NCI-H2171 (cell line): ENCODE measurements around the gene SRRD.

ENCODE experiments used
- DNase-seq: peaks from one replicate; lab custom pipeline; 2025; lab: John Stamatoyannopoulos, UW

The SRRD gene

GRCh38 chr22:26453216-26453615 lies 30.5 kb upstream of the SRRD start:
- DNase-seq: no peak

DNA sequence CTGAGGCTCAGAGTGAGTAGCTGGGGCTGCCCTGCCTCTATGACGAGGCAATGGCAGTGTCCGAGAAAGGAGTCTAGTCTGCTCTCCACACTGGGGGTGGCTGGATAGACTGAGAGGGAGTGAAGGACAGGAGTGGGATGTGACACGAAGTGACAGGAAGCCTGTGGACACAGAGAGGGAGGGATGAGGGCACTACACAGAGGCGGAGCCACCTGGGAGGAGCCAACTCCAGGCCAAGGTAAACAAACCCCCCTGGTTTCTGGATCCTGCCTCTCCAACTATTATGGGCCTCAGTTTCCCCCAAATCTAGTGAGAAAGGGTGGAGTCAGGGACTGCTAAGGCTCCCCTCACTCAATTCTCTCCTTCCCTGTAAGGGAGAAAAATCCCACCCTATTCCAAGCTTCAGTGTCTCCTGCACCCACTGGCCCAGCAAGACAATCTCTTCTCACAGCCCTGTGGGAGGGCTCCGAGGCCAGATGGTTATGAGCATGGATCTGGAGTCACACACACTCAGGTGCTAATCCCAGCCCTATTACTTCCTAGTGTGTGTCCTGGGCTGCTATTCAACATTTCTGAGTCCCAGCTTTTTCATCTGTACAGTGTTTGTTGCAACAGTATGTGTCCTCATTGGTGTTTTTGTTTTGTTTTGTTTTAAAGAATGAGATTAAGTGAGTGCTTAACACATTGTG lies 29.7 kb upstream of the SRRD start:
- no peak for DNase-seq

DNA sequence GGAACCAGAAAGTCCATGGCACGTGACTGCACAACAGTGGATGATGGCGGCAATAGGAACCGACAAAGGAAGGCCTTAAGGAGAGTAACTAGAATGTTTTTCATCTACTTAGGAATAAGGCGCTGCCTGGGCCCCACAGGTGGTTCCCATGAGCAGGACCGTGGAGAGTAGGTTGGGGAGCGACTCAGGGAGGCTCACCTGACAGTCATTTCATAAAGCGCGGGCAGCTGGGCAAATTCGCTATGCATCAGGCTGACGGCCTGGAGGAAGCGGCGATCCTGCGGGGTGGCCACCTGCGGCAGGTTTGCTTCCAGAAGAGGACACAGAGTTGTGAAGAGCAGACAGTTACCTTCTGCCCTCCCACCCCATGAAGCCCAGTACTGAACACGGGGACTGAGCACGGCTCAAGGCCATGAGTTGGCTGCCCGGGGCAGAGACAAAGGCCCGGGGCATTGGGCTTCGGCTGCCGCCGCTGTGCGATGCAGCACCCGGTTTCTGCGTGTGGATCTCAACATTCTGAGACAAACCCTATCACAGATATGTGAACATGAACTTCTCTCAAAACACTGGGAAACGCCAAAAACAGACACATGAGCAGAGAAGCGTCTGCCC lies 25.9 kb upstream of the SRRD start:
- DNase-seq: no peak

DNA sequence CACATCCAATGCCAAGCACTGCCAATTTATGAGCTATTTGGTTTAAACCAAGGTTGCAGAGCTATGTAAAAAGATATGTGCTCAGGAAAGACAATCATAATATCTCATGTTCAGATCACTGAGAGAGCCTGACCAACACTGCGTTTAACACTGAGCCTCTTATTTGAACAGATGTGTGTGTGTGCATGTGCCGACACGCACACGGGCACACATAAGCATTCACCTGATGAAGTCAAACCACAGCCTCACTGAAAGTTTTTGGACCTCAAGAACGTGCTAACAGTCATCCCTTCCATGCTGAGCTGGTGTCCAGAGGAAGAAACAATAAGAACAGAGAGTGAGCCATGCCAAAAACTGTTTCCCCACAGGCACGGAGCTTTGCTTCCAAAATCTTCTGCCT lies 23.5 kb upstream of the SRRD start:
- no peak for DNase-seq

GRCh38 chr22:26461188-26461810 lies 22.4 kb upstream of the SRRD start:
- peak; percentile 22 for DNase-seq

- DNase-seq: no peak
Observed at GRCh38 chr22:26462051-26462450, 21.6 kb upstream of the SRRD start.

GRCh38 chr22:26462641-26463040 lies 21.0 kb upstream of the SRRD start:
- no peak for DNase-seq

- DNase-seq: no peak
Observed at GRCh38 chr22:26463101-26463661, 20.5 kb upstream of the SRRD start.

GRCh38 chr22:26463688-26464087 lies 20.0 kb upstream of the SRRD start:
- no peak for DNase-seq

- DNase-seq: no peak
Observed at GRCh38 chr22:26464312-26464711, 19.4 kb upstream of the SRRD start.

GRCh38 chr22:26466196-26466595 lies 17.5 kb upstream of the SRRD start:
- DNase-seq: peak; percentile 89

DNA sequence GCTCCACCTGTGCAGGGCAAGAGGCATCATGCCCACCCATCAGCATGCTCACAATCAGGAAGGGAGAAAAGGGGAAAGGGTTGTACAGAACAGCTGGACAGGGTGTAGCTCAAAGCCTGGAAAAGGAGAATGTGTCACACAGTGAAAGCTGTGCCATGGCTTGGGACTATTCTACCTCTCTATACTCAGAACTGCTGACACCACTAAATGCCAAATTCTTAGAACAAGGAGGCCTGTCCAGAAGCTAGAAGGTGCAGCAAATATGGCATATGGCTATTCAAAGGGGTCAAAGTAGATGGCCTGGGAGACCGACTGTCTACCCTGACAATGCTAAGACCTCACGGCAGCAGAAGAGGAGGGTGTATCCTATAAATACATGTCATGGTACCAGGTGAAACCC lies 12.9 kb upstream of the SRRD start:
- no peak for DNase-seq

- no peak for DNase-seq
Observed at GRCh38 chr22:26471522-26471921, 12.2 kb upstream of the SRRD start.

- DNase-seq: no peak
Observed at GRCh38 chr22:26474682-26475081, 9.0 kb upstream of the SRRD start.

- DNase-seq: no peak
Observed at GRCh38 chr22:26476705-26477340, 6.9 kb upstream of the SRRD start.

DNA sequence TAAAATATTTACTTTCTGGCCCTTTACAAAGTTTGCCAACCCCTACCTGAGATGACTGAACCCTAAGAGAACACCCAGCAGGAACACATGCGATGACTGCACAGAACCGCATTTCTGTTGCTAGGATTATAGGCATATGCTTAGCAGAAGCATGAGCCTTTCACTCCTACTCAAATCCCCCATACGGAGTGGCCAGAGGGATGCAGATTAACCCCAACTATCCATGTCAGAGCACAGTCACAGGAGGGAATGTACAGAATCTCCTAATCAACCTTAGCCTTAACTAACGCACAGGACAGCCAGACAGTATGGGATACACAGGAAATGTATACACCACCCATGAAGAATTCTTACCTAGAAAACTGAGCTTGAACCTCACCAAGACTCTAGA lies 6.3 kb upstream of the SRRD start:
- no peak for DNase-seq

GRCh38 chr22:26479043-26479791 lies 4.5 kb upstream of the SRRD start:
- peak; percentile 53 for DNase-seq

GRCh38 chr22:26479792-26480610 lies 3.7 kb upstream of the SRRD start:
- DNase-seq: no peak

DNA sequence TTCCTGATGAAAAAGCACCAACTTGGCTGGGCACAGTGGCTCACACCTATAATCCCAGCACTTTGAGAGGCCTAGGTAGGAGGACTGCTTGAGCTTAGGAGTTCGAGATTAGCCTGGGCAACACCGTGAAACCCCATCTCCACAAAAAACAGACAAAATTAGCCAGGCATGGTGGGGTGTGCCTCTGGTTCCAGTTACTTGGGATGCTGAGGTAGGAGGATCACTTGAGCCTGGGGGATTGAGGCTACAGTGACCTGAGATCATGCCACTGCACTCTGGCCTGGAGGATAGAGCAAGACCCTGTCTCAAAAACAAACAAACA lies 3.1 kb upstream of the SRRD start:
- no peak for DNase-seq

- no peak for DNase-seq
Observed at GRCh38 chr22:26481112-26481693, 2.5 kb upstream of the SRRD start.

DNA sequence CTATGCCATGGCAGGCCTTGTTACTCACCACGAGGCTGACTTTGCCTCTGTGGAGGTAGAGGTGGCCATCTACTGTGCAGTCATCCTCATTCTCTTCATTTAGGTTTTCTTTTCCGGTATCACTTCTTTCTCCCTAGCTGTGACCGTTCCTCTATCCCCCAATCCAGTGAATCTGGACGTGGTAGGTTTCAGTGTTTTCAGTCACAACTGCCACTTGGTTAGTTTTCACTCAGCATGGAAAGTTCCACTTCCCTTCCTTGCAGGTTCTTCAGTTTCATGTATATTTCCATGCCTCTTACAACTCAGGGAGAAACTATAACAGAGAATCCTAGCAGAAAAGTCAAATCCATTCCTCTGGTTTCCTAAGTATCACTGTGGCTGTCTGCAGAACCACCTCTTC lies 2.0 kb upstream of the SRRD start:
- no peak for DNase-seq
